ENCODE measurements around the gene GNGT1. TPM values are rescaled to one million over a fixed set of nuclear protein-coding genes. Genes with fewer than 3 reads are reported as not detected.

The GNGT1 gene
- total RNA-seq, 1 experiment from 2014 or later = 0.63 TPM

GRCh38 chr7:93945083-93945482, 38.7 kb downstream of the GNGT1 start:
- no peak for TF ChIP-seq ERG (CRISPR knock-in tag; IDR thresholded peaks at IDR 0.05)
- TF ChIP-seq ZNF317 (CRISPR knock-in tag; IDR thresholded peaks at IDR 0.05; ENCODE audit: borderline replicate concordance, low read depth) = no peak
- no peak for TF ChIP-seq CTCF (IDR thresholded peaks at IDR 0.05)
- no peak for TF ChIP-seq CDX4 (CRISPR knock-in tag; IDR thresholded peaks at IDR 0.05; ENCODE audit: borderline replicate concordance)
- no peak for TF ChIP-seq MAX (CRISPR knock-in tag; IDR thresholded peaks at IDR 0.05)
- no peak for TF ChIP-seq ZBTB21 (CRISPR knock-in tag; IDR thresholded peaks at IDR 0.05; ENCODE audit: borderline replicate concordance)
- no peak for ATAC-seq
- CTCF ChIA-PET = no interaction called here
- POLR2A ChIA-PET = no interaction called here
- Mint-ChIP-seq H3K4me3 (no peak overlapping the region), H3K27ac (no peak overlapping the region), H3K36me3 (no peaks in the 10 kb centered on the region), H3K9me3 (no peaks in the 10 kb centered on the region), H3K27me3 (ENCODE audit: low read depth) (no peaks in the 10 kb centered on the region; the same call in 1 of the 2 replicates), H3K4me1 (0 out of 2 replicates have a peak, but pooled peaks cover 4% of the 10 kb centered on the region)
- no peak for DNase-seq (ENCODE audit: low spot score)

- ATAC-seq (no peak), DNase-seq (ENCODE audit: low spot score) (no peak)
- Mint-ChIP-seq H3K36me3 (no peaks in the 10 kb centered on the region), H3K27me3 (ENCODE audit: low read depth) (no peaks in the 10 kb centered on the region; the same call in 1 of the 2 replicates), H3K4me1 (peaks cover 7% of the 10 kb centered on the region; the same call in 1 of the 2 replicates), H3K27ac (no peak overlapping the region), H3K9me3 (no peaks in the 10 kb centered on the region), H3K4me3 (no peak overlapping the region)
- POLR2A ChIA-PET = no interaction called here
- CTCF ChIA-PET = no interaction called here
- TF ChIP-seq SMAD4 (CRISPR knock-in tag; IDR thresholded peaks at IDR 0.05) = no peak
- no peak for TF ChIP-seq SOX15 (CRISPR knock-in tag; IDR thresholded peaks at IDR 0.05)
- no peak for TF ChIP-seq FOXK1 (CRISPR knock-in tag; IDR thresholded peaks at IDR 0.05)
- TF ChIP-seq ZNF281 (CRISPR knock-in tag; IDR thresholded peaks at IDR 0.05) = no peak
- TF ChIP-seq CREB1 (CRISPR knock-in tag; IDR thresholded peaks at IDR 0.05) = no peak
- TF ChIP-seq PREB (CRISPR knock-in tag; IDR thresholded peaks at IDR 0.05; ENCODE audit: borderline replicate concordance) = no peak
- TF ChIP-seq PRRX2 (CRISPR knock-in tag; IDR thresholded peaks at IDR 0.05) = no peak
- TF ChIP-seq PRDM15 (CRISPR knock-in tag; IDR thresholded peaks at IDR 0.05) = no peak
- TF ChIP-seq ZSCAN18 (CRISPR knock-in tag; IDR thresholded peaks at IDR 0.05) = no peak
- TF ChIP-seq JAZF1 (CRISPR knock-in tag; IDR thresholded peaks at IDR 0.05) = no peak
- TF ChIP-seq ZBTB21 (CRISPR knock-in tag; IDR thresholded peaks at IDR 0.05; ENCODE audit: borderline replicate concordance) = no peak
- no peak for TF ChIP-seq ATF2 (CRISPR knock-in tag; IDR thresholded peaks at IDR 0.05; ENCODE audit: borderline replicate concordance, low read depth)
- TF ChIP-seq ZNF232 (CRISPR knock-in tag; IDR thresholded peaks at IDR 0.05) = no peak
- TF ChIP-seq EMX1 (CRISPR knock-in tag; IDR thresholded peaks at IDR 0.05) = no peak
Measured at GRCh38 chr7:93945756-93946535, 39.6 kb downstream of the GNGT1 start.
